ENCODE results near the gene RARS2.

Gene RARS2

DNA sequence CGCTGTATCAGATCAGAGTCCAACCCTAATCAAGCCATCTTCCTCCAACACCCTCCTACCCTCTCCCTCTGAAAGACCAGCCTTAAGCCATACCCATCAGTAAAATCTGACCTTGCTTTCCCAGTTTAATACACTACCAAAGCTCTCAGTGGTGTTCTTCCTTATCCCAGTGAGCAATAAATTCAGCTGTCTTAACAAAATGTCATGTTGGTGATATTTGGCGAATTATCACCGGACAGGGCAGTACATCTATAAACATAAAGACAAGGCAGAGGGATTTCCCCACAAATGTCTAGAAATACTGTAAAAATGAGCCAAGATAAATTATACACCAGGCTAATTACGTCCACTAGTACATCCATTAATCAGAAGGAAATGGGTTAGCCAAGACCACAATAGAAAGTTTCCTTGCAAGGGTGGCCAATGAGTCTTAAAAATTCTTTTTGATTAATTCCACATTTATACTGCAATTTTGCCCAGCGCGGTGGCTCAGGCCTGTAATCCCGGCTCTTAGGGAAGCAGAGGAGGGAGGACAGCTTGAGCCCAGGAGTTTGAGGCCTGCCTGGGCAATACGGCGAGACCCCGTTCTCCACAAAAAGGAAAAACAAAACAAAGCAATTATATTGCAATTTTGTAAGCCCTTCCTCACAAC lies 905 bp downstream of the RARS2 start:
- Histone ChIP-seq H3K4me2 (peak overlapping the region; percentile 54), H3K79me2 (ENCODE audit: insufficient read depth, low read depth) (peaks cover 73% of the 10 kb centered on the region), H3K4me3 (IDR thresholded peaks at IDR 0.05; ENCODE audit: insufficient read depth, low read depth, low read length) (peak overlapping the region; percentile 21), H4K20me1 (ENCODE audit: insufficient read depth) (no peaks in the 10 kb centered on the region), H3K36me3 (ENCODE audit: insufficient read depth) (no peaks in the 10 kb centered on the region), H3K27me3 (ENCODE audit: insufficient read depth, low read depth) (no peaks in the 10 kb centered on the region), H3K27ac (peak overlapping the region; percentile 15; the same call in 1 of the 2 replicates), H3K9ac (peak overlapping the region; percentile 66; the same call in 1 of the 2 replicates), H2AFZ (ENCODE audit: low read depth) (peak overlapping the region; percentile 66; the same call in 1 of the 2 replicates), H3K4me1 (ENCODE audit: low read depth, poor library complexity, severe bottlenecking) (peaks cover 32% of the 10 kb centered on the region)
- TF ChIP-seq, protein P1, sequence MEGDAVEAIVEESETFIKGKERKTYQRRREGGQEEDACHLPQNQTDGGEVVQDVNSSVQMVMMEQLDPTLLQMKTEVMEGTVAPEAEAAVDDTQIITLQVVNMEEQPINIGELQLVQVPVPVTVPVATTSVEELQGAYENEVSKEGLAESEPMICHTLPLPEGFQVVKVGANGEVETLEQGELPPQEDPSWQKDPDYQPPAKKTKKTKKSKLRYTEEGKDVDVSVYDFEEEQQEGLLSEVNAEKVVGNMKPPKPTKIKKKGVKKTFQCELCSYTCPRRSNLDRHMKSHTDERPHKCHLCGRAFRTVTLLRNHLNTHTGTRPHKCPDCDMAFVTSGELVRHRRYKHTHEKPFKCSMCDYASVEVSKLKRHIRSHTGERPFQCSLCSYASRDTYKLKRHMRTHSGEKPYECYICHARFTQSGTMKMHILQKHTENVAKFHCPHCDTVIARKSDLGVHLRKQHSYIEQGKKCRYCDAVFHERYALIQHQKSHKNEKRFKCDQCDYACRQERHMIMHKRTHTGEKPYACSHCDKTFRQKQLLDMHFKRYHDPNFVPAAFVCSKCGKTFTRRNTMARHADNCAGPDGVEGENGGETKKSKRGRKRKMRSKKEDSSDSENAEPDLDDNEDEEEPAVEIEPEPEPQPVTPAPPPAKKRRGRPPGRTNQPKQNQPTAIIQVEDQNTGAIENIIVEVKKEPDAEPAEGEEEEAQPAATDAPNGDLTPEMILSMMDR (conservative IDR thresholded peaks at IDR 0.05; ENCODE audit: low read depth, low read length) = no peak

- no peak overlapping the region for H2AFZ ChIP-seq (ENCODE audit: low read depth)
- no peak overlapping the region for H3K27ac ChIP-seq
- peaks cover 24% of the 10 kb centered on the region for H3K4me1 ChIP-seq (ENCODE audit: low read depth, poor library complexity, severe bottlenecking)
- TF ChIP-seq, protein P1 (conservative IDR thresholded peaks at IDR 0.05; ENCODE audit: low read depth, low read length) = no peak
- H3K27me3 ChIP-seq (ENCODE audit: insufficient read depth, low read depth) = no peaks in the 10 kb centered on the region
- H3K36me3 ChIP-seq (ENCODE audit: insufficient read depth) = no peaks in the 10 kb centered on the region
- H4K20me1 ChIP-seq (ENCODE audit: insufficient read depth) = no peaks in the 10 kb centered on the region
- H3K4me2 ChIP-seq = no peak overlapping the region
- H3K9ac ChIP-seq = no peak overlapping the region
- H3K4me3 ChIP-seq (IDR thresholded peaks at IDR 0.05; ENCODE audit: insufficient read depth, low read depth, low read length) = no peak overlapping the region
- peaks cover 67% of the 10 kb centered on the region for H3K79me2 ChIP-seq (ENCODE audit: insufficient read depth, low read depth)
Observed at GRCh38 chr6:87586371-87587077, 3.3 kb downstream of the RARS2 start.

GRCh38 chr6:87583822-87584221 lies 6.0 kb downstream of the RARS2 start:
- H3K9ac ChIP-seq = no peak overlapping the region
- H3K4me1 ChIP-seq (ENCODE audit: low read depth, poor library complexity, severe bottlenecking) = peaks cover 17% of the 10 kb centered on the region
- H4K20me1 ChIP-seq (ENCODE audit: insufficient read depth) = no peaks in the 10 kb centered on the region
- H3K27me3 ChIP-seq (ENCODE audit: insufficient read depth, low read depth) = no peaks in the 10 kb centered on the region
- no peaks in the 10 kb centered on the region for H3K36me3 ChIP-seq (ENCODE audit: insufficient read depth)
- no peak overlapping the region for H3K4me2 ChIP-seq
- TF ChIP-seq, protein P1 (conservative IDR thresholded peaks at IDR 0.05; ENCODE audit: low read depth, low read length) = no peak
- no peak overlapping the region for H2AFZ ChIP-seq (ENCODE audit: low read depth)
- no peak overlapping the region for H3K27ac ChIP-seq
- H3K4me3 ChIP-seq (IDR thresholded peaks at IDR 0.05; ENCODE audit: insufficient read depth, low read depth, low read length) = no peak overlapping the region
- H3K79me2 ChIP-seq (ENCODE audit: insufficient read depth, low read depth) = peaks cover 43% of the 10 kb centered on the region

- TF ChIP-seq, protein P1 (conservative IDR thresholded peaks at IDR 0.05; ENCODE audit: low read depth, low read length) = no peak
- Histone ChIP-seq H3K9ac (no peak overlapping the region), H2AFZ (ENCODE audit: low read depth) (no peak overlapping the region), H3K79me2 (ENCODE audit: insufficient read depth, low read depth) (peaks cover 27% of the 10 kb centered on the region), H3K4me3 (IDR thresholded peaks at IDR 0.05; ENCODE audit: insufficient read depth, low read depth, low read length) (no peak overlapping the region), H3K27me3 (ENCODE audit: insufficient read depth, low read depth) (no peaks in the 10 kb centered on the region), H3K27ac (no peak overlapping the region), H3K4me2 (no peak overlapping the region), H3K4me1 (ENCODE audit: low read depth, poor library complexity, severe bottlenecking) (peaks cover 32% of the 10 kb centered on the region), H3K36me3 (ENCODE audit: insufficient read depth) (no peaks in the 10 kb centered on the region), H4K20me1 (ENCODE audit: insufficient read depth) (no peaks in the 10 kb centered on the region)
Observed at GRCh38 chr6:87575423-87575822, 14.4 kb downstream of the RARS2 start.
